Ishikawa (cell line): ENCODE data around the gene ANXA8.

ENCODE experiments used
- CEBPB ChIP-seq: IDR thresholded peaks from 2 replicates; pipeline ENCODE4 v1.6.1; 2012
- CREB1 ChIP-seq: IDR thresholded peaks from 2 replicates; pipeline ENCODE4 v1.6.1; 2012; ENCODE audit warnings: low read depth
- EGR1 ChIP-seq: IDR thresholded peaks from 2 replicates; pipeline ENCODE4 v1.6.1; 2012
- EP300 ChIP-seq: IDR thresholded peaks from 2 replicates; pipeline ENCODE4 v1.6.1; 2012; ENCODE audit warnings: borderline replicate concordance
- FOXM1 ChIP-seq: IDR thresholded peaks from 2 replicates; pipeline ENCODE4 v1.6.1; 2012; ENCODE audit warnings: low read depth, borderline replicate concordance
- NFIC ChIP-seq: IDR thresholded peaks from 2 replicates; pipeline ENCODE4 v1.6.1; 2012
- RAD21 ChIP-seq: IDR thresholded peaks from 2 replicates; pipeline ENCODE4 v1.6.1; 2012; ENCODE audit warnings: low read depth
- TAF1 ChIP-seq: IDR thresholded peaks from 2 replicates; pipeline ENCODE4 v1.6.1; 2012; ENCODE audit warnings: low read depth, mild to moderate bottlenecking
- TEAD4 ChIP-seq: IDR thresholded peaks from 2 replicates; pipeline ENCODE4 v1.6.1; 2012
- YY1 ChIP-seq: IDR thresholded peaks from 2 replicates; pipeline ENCODE4 v1.6.1; 2012; ENCODE audit warnings: low read depth
- ZBTB7A ChIP-seq: IDR thresholded peaks from 2 replicates; pipeline ENCODE4 v1.6.1; 2012; ENCODE audit warnings: low read depth
- TF ChIP-seq, protein P1 (sequence below): IDR thresholded peaks from 2 replicates; pipeline ENCODE4 v1.6.1; 2012; ENCODE audit warnings: low read depth, mild to moderate bottlenecking
- TF ChIP-seq, protein P2 (sequence below): IDR thresholded peaks from 2 replicates; pipeline ENCODE4 v1.6.1; 2012

GRCh38 chr10:47435081-47435480 is 48.8 kb downstream of the ANXA8 start:
- TF ChIP-seq YY1, result no peak
- TF ChIP-seq, protein P1, sequence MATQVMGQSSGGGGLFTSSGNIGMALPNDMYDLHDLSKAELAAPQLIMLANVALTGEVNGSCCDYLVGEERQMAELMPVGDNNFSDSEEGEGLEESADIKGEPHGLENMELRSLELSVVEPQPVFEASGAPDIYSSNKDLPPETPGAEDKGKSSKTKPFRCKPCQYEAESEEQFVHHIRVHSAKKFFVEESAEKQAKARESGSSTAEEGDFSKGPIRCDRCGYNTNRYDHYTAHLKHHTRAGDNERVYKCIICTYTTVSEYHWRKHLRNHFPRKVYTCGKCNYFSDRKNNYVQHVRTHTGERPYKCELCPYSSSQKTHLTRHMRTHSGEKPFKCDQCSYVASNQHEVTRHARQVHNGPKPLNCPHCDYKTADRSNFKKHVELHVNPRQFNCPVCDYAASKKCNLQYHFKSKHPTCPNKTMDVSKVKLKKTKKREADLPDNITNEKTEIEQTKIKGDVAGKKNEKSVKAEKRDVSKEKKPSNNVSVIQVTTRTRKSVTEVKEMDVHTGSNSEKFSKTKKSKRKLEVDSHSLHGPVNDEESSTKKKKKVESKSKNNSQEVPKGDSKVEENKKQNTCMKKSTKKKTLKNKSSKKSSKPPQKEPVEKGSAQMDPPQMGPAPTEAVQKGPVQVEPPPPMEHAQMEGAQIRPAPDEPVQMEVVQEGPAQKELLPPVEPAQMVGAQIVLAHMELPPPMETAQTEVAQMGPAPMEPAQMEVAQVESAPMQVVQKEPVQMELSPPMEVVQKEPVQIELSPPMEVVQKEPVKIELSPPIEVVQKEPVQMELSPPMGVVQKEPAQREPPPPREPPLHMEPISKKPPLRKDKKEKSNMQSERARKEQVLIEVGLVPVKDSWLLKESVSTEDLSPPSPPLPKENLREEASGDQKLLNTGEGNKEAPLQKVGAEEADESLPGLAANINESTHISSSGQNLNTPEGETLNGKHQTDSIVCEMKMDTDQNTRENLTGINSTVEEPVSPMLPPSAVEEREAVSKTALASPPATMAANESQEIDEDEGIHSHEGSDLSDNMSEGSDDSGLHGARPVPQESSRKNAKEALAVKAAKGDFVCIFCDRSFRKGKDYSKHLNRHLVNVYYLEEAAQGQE, result no peak
- no peak for TF ChIP-seq EGR1
- TF ChIP-seq CEBPB, result no peak
- TF ChIP-seq, protein P2, sequence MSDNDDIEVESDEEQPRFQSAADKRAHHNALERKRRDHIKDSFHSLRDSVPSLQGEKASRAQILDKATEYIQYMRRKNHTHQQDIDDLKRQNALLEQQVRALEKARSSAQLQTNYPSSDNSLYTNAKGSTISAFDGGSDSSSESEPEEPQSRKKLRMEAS, result no peak
- no peak for TF ChIP-seq TAF1
- no peak for TF ChIP-seq EP300
- no peak for TF ChIP-seq TEAD4
- no peak for TF ChIP-seq FOXM1
- no peak for TF ChIP-seq RAD21
- TF ChIP-seq CREB1, result no peak
- TF ChIP-seq ZBTB7A, result no peak
- TF ChIP-seq NFIC, result no peak
